HCT116 (cell line): Measurements from ENCODE around the gene SAMD4A. TPM values are rescaled to one million over a fixed set of nuclear protein-coding genes. Genes with fewer than 3 reads are reported as not detected.

Source experiments
- ATAC-seq: fragments of 200-7000 bp; cut with Tn5 transposase; 2 replicates; pipeline ENCODE4 v1.9.1; 2020; ENCODE audit warnings: mild to moderate bottlenecking, moderate library complexity
- BruUV-seq: library from RNA; stranded (reverse); fragments of 400-500 nt; replicated peaks from 2 replicates; lab custom pipeline; 2021; lab: Mats Ljungman, UMichigan
- CTCF ChIA-PET: fragments of 300-600 bp; sonication (Branson Sonifier 250); formaldehyde crosslinking; loops from one replicate; lab custom pipeline; 2021; ENCODE audit warnings: antibody characterized with exemption; lab: Charles Lee
- POLR2A ChIA-PET: fragments of 300-600, 350-600 bp; sonication (Branson Sonifier 250); formaldehyde crosslinking; loops from one replicate; lab custom pipeline; 2021; ENCODE audit warnings: antibody characterized with exemption; lab: Charles Lee
- RAD21 ChIA-PET, 2 experiments: fragments of 300-600 bp; sonication (Branson Sonifier 250); formaldehyde crosslinking; loops; one replicate each; lab custom pipeline; 2023; ENCODE audit warnings: low total read pairs in 2 of 2; ENCODE audit not compliant: uncharacterized antibody in 2 of 2, unreplicated experiment in 2 of 2, low non-redundant PET in 1 of 2; lab: Charles Lee
- DNase-seq: peaks from one replicate; pipeline ENCODE4 v3.0.0-alpha.2; 2010; ENCODE audit warnings: low read depth, low spot score
- H2AFZ ChIP-seq: fragments of 200-600 bp; shearing (Covaris generic), sonication (generic); 2 replicates; pipeline ENCODE4 v1.6.1; 2017; ENCODE audit warnings: low read depth, mixed run types, mixed read lengths, antibody characterized with exemption, low read length; ENCODE audit not compliant: poor library complexity, severe bottlenecking
- H3K27ac ChIP-seq: 2 replicates; pipeline ENCODE4 v1.5.1; 2012; ENCODE audit warnings: low read depth, low read length
- H3K27me3 ChIP-seq: fragments of 200-600 bp; sonication (generic); 2 replicates; pipeline ENCODE4 v1.6.1; 2016; ENCODE audit warnings: mixed run types, low read length, mixed read lengths; ENCODE audit not compliant: insufficient read depth
- H3K36me3 ChIP-seq, 2 experiments: fragments of 200-500 bp in 1 of 2; fragments of 200-600 bp in 1 of 2; sonication (Bioruptor generic) in 1 of 2; sonication (generic) in 1 of 2; 2 replicates each; pipeline versions ENCODE4 v1.5.1 to v1.6.1; 2014 to 2016; ENCODE audit warnings: low read length in 2 of 2, inconsistent platforms in 1 of 2, mixed read lengths in 1 of 2, mixed run types in 1 of 2; ENCODE audit not compliant: insufficient read depth in 2 of 2, control insufficient read depth in 1 of 2
- H3K4me1 ChIP-seq, 2 experiments: fragments of 200-600 bp in 1 of 2; sonication (generic) in 1 of 2; 2 replicates each; pipeline versions ENCODE4 v1.5.1 to v1.6.1; 2012 to 2017; ENCODE audit warnings: low read length in 2 of 2, inconsistent platforms in 1 of 2, mild to moderate bottlenecking in 1 of 2, mixed read lengths in 1 of 2, mixed run types in 1 of 2, moderate library complexity in 1 of 2; ENCODE audit not compliant: insufficient read depth in 2 of 2, control insufficient read depth in 1 of 2
- H3K4me2 ChIP-seq: fragments of 200-600 bp; sonication (generic); 2 replicates; pipeline ENCODE4 v1.6.1; 2017; ENCODE audit warnings: mixed run types, low read length, mixed read lengths
- H3K4me3 ChIP-seq, 2 experiments: fragments of 200-600 bp in 1 of 2; sonication (generic) in 1 of 2; replicated peaks in 1 of 2; 2 replicates each; pipeline ENCODE4 v1.5.1; 2011 to 2016; ENCODE audit warnings: low read length in 2 of 2, control low read depth in 1 of 2, low read depth in 1 of 2, mild to moderate bottlenecking in 1 of 2, mixed read lengths in 1 of 2, mixed run types in 1 of 2
- H3K79me2 ChIP-seq: fragments of 200-600 bp; sonication (generic); 2 replicates; pipeline ENCODE4 v1.6.1; 2017; ENCODE audit warnings: mild to moderate bottlenecking, mixed run types, low read length, moderate library complexity, mixed read lengths; ENCODE audit not compliant: insufficient read depth
- H3K9ac ChIP-seq: fragments of 200-600 bp; sonication (generic); 2 replicates; pipeline ENCODE4 v1.6.1; 2016; ENCODE audit warnings: low read length, mixed read lengths
- H3K9me2 ChIP-seq: fragments of 200-600 bp; sonication (generic), shearing (Covaris generic); 2 replicates; pipeline ENCODE4 v1.6.1; 2017; ENCODE audit warnings: mixed run types, mild to moderate bottlenecking, moderate library complexity; ENCODE audit not compliant: insufficient read depth
- H3K9me3 ChIP-seq, 2 experiments: fragments of 200-500 bp in 1 of 2; fragments of 200-600 bp in 1 of 2; sonication (Bioruptor generic) in 1 of 2; sonication (generic) in 1 of 2; 2 replicates each; pipeline ENCODE4 v1.6.1; 2014 to 2017; ENCODE audit warnings: low read length in 2 of 2, mixed read lengths in 2 of 2, inconsistent platforms in 1 of 2, low read depth in 1 of 2, mild to moderate bottlenecking in 1 of 2, mixed run types in 1 of 2, moderate library complexity in 1 of 2; ENCODE audit not compliant: control insufficient read depth in 1 of 2, insufficient read depth in 1 of 2
- H4K20me1 ChIP-seq: fragments of 200-600 bp; sonication (generic), shearing (Covaris generic); 2 replicates; pipeline ENCODE4 v1.6.1; 2017; ENCODE audit warnings: mixed run types, mild to moderate bottlenecking, moderate library complexity; ENCODE audit not compliant: insufficient read depth
- CBX3 ChIP-seq: IDR thresholded peaks from 2 replicates; pipeline ENCODE4 v1.6.1; 2012; ENCODE audit warnings: low read depth
- CEBPB ChIP-seq: IDR thresholded peaks from 2 replicates; pipeline ENCODE4 v1.6.1; 2012; ENCODE audit warnings: low read depth
- ELF1 ChIP-seq: IDR thresholded peaks from 2 replicates; pipeline ENCODE4 v1.6.1; 2012; ENCODE audit warnings: low read depth, borderline replicate concordance
- EZH2 ChIP-seq: fragments of 200-600 bp; sonication (generic); IDR thresholded peaks from 2 replicates; pipeline ENCODE4 v1.6.1; 2017; ENCODE audit warnings: antibody characterized with exemption, mixed run types
- EZH2phosphoT487 ChIP-seq: fragments of 200-600 bp; IDR thresholded peaks from 2 replicates; pipeline ENCODE4 v1.6.1; 2018; ENCODE audit warnings: antibody characterized with exemption, borderline replicate concordance
- FOSL1 ChIP-seq: IDR thresholded peaks from 2 replicates; pipeline ENCODE4 v1.6.1; 2012; ENCODE audit warnings: low read depth
- JUND ChIP-seq: IDR thresholded peaks from 2 replicates; pipeline ENCODE4 v1.6.1; 2012
- POLR2A ChIP-seq: IDR thresholded peaks from 2 replicates; pipeline ENCODE4 v1.7.0; 2011; ENCODE audit warnings: borderline replicate concordance; ENCODE audit not compliant: insufficient read depth, insufficient read length; ENCODE audit errors: extremely low read depth
- POLR2AphosphoS5 ChIP-seq: IDR thresholded peaks from 2 replicates; pipeline ENCODE4 v1.6.1; 2011; ENCODE audit warnings: mild to moderate bottlenecking, low read depth, low read length, moderate library complexity
- RAD21 ChIP-seq: IDR thresholded peaks from 2 replicates; pipeline ENCODE4 v1.6.1; 2012; ENCODE audit warnings: low read depth, mild to moderate bottlenecking
- REST ChIP-seq: IDR thresholded peaks from 2 replicates; pipeline ENCODE4 v1.6.1; 2012; ENCODE audit warnings: low read depth
- SIN3A ChIP-seq: IDR thresholded peaks from 2 replicates; pipeline ENCODE4 v1.6.1; 2012; ENCODE audit warnings: low read depth
- SP1 ChIP-seq: IDR thresholded peaks from 2 replicates; pipeline ENCODE4 v1.6.1; 2012; ENCODE audit warnings: low read depth
- SRF ChIP-seq: IDR thresholded peaks from 2 replicates; pipeline ENCODE4 v1.6.1; 2012; ENCODE audit warnings: low read depth
- TCF7L2 ChIP-seq: IDR thresholded peaks from 2 replicates; pipeline ENCODE4 v1.7.0; 2011; ENCODE audit warnings: borderline replicate concordance, inconsistent platforms; ENCODE audit not compliant: insufficient read depth, insufficient read length; ENCODE audit errors: extremely low read depth
- YY1 ChIP-seq: IDR thresholded peaks from 2 replicates; pipeline ENCODE4 v1.6.1; 2011; ENCODE audit warnings: low read length, low read depth, moderate library complexity, mild to moderate bottlenecking; ENCODE audit not compliant: insufficient replicate concordance; ENCODE audit errors: extremely low read depth
- ZBTB33 ChIP-seq: IDR thresholded peaks from 2 replicates; pipeline ENCODE4 v1.6.1; 2011; ENCODE audit warnings: mild to moderate bottlenecking, low read length, moderate library complexity; ENCODE audit not compliant: insufficient replicate concordance; ENCODE audit errors: extremely low read depth
- ZFX ChIP-seq: fragments of 450-650 bp; IDR thresholded peaks from 2 replicates; pipeline ENCODE4 v1.6.1; 2017
- ZNF274 ChIP-seq: fragments of 200-500 bp; sonication (Bioruptor generic); IDR thresholded peaks from 2 replicates; pipeline ENCODE4 v1.6.1; 2014; ENCODE audit warnings: mild to moderate bottlenecking, low read depth, low read length, inconsistent platforms
- intact Hi-C: fragments of 100-400 bp; cut with micrococcal nuclease; formaldehyde crosslinking; loops from 2 replicates; pipeline ENCODE4 v1.10.0; 2022
- total RNA-seq: library from RNA; stranded (reverse); gene quantifications from one replicate; pipeline ENCODE4 v1.2.1, GENCODE V29; 2021; ENCODE audit not compliant: unreplicated experiment
- TF ChIP-seq, protein P1 (sequence below): IDR thresholded peaks from 2 replicates; pipeline ENCODE4 v1.6.1; 2012

SAMD4A gene
- total RNA-seq, 1 experiment from 2014 or later: 9.0 TPM

DNA sequence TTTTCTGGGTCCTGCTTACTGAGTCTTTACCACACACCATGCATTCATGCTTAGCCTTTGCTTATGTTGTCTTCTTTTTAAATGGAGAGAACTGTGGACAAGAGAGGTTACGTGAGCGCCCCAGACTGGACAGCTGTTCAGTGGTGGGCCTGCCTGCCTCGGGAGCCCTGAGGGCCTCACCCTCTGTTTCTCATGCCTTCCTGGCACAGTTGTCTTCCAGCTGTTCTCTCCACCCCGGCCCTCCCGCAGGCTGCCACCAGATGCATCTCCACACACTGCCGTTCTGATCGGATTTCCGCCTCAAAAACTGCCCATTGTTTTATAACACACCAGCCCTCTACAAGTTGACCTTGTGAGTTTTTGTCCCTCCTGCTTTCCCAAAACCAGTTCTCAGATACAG lies 100.8 kb downstream of the SAMD4A start:
- ChIA-PET CTCF (interaction anchor here (0.6 to 1.3 kb wide), 2 partner anchors 104 to 714 kb away, joined by 3 to 4 read pairs; no protein-coding TSS in a partner anchor), POLR2A (no interaction called here), RAD21 (no interaction called here)
- H3K4me3 ChIP-seq: no peak overlapping the region
- no peak for ATAC-seq
- H3K4me2 ChIP-seq: no peak overlapping the region
- H2AFZ ChIP-seq: no peak overlapping the region
- intact Hi-C loops: no loop called here
- no TSS peak for BruUV-seq
- no peak for DNase-seq
- no peaks in the 10 kb centered on the region for H3K27me3 ChIP-seq
- TF ChIP-seq POLR2A (no peak), REST (no peak), ZNF274 (no peak), SRF (no peak), ZFX (no peak), TCF7L2 (no peak), POLR2AphosphoS5 (no peak), RAD21 (no peak), CEBPB (no peak), FOSL1 (no peak), EZH2 (no peak), JUND (no peak), CBX3 (no peak), YY1 (no peak), ELF1 (no peak), ZBTB33 (no peak), EZH2phosphoT487 (no peak), SP1 (no peak), SIN3A (no peak)
- TF ChIP-seq, protein P1, sequence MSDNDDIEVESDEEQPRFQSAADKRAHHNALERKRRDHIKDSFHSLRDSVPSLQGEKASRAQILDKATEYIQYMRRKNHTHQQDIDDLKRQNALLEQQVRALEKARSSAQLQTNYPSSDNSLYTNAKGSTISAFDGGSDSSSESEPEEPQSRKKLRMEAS: no peak
- no peaks in the 10 kb centered on the region for H3K36me3 ChIP-seq
- no peak overlapping the region for H3K27ac ChIP-seq
- no peaks in the 10 kb centered on the region for H3K9me3 ChIP-seq
- no peaks in the 10 kb centered on the region; the same call in 1 of the 2 replicates for H3K79me2 ChIP-seq
- H4K20me1 ChIP-seq: no peaks in the 10 kb centered on the region
- no peak overlapping the region for H3K9ac ChIP-seq
- H3K9me2 ChIP-seq: no peaks in the 10 kb centered on the region
- peaks cover 18 to 29% of the 10 kb centered on the region in 2 experiments; a peak in 3 of 4 replicates for H3K4me1 ChIP-seq
